ENCODE data around the gene CALY. TPM values are rescaled to one million over a fixed set of nuclear protein-coding genes. Genes with fewer than 3 reads are reported as not detected.
A peak's percentile ranks its signal among the peaks of the same experiment; 100 is the strongest.

The CALY gene
- total RNA-seq, 1 experiment from 2014 or later, result not detected

DNA sequence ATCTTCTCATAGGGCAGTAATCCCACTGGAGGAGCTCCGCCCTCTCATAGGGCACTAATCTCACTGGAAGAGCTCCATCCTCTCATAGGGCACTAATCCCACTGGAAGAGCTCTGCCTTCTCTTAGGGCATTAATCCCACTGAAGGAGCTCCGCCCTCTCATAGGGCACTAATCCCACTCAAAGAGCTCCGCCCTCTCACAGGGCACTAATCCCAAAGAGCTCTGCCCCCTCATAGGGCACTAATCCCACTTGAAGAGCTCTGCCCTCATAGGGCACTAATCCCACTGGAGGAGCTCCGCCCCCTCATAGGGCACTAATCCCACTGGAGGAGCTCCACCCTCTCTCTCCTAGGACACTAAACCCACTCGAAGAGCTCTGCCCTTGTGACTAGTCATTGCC, 24.5 kb upstream of the CALY start:
- ChIA-PET POLR2A (interaction anchor here (0.7 kb wide), 1 partner anchor 10 kb away, joined by 4 read pairs; no protein-coding TSS in a partner anchor), CTCF (interaction anchor here (0.6 kb wide), 1 partner anchor 32 kb away, joined by 3 read pairs; no protein-coding TSS in a partner anchor)
- peaks cover 39% of the 10 kb centered on the region for H3K4me1 ChIP-seq
- Mint-ChIP-seq H3K27me3 (ENCODE audit: insufficient read depth, unreplicated experiment) (no peaks in the 10 kb centered on the region), H3K9me3 (ENCODE audit: unreplicated experiment) (no peaks in the 10 kb centered on the region), H3K27ac (ENCODE audit: unreplicated experiment) (peak overlapping the region; percentile 1), H3K4me1 (ENCODE audit: low read depth, unreplicated experiment) (peaks cover 26% of the 10 kb centered on the region), H3K4me3 (ENCODE audit: unreplicated experiment) (no peak overlapping the region), H3K36me3 (ENCODE audit: insufficient read depth, unreplicated experiment) (peaks cover 68% of the 10 kb centered on the region)
- no peaks in the 10 kb centered on the region for H3K9me3 ChIP-seq
- intact Hi-C loops (cut with micrococcal nuclease; ENCODE audit: unreplicated experiment), result no loop called here
- no peaks in the 10 kb centered on the region for H3K27me3 ChIP-seq (replicated peaks; ENCODE audit: control insufficient read depth, insufficient read depth, low read length)
- DNase-seq, result no peak
- BruUV-seq (replicated peaks), result no TSS peak
- H3K36me3 ChIP-seq (ENCODE audit: control insufficient read depth, insufficient read depth, low read length), result peaks cover 13% of the 10 kb centered on the region
- TF ChIP-seq, protein P1, sequence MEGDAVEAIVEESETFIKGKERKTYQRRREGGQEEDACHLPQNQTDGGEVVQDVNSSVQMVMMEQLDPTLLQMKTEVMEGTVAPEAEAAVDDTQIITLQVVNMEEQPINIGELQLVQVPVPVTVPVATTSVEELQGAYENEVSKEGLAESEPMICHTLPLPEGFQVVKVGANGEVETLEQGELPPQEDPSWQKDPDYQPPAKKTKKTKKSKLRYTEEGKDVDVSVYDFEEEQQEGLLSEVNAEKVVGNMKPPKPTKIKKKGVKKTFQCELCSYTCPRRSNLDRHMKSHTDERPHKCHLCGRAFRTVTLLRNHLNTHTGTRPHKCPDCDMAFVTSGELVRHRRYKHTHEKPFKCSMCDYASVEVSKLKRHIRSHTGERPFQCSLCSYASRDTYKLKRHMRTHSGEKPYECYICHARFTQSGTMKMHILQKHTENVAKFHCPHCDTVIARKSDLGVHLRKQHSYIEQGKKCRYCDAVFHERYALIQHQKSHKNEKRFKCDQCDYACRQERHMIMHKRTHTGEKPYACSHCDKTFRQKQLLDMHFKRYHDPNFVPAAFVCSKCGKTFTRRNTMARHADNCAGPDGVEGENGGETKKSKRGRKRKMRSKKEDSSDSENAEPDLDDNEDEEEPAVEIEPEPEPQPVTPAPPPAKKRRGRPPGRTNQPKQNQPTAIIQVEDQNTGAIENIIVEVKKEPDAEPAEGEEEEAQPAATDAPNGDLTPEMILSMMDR (IDR thresholded peaks at IDR 0.05; ENCODE audit: insufficient read depth in 1 of 2, low read depth in 1 of 2, low read length in 1 of 2, severe bottlenecking in 1 of 2, unreplicated experiment in 1 of 2), result no peak
- H3K4me3 ChIP-seq (ENCODE audit: low read depth, low read length), result no peak overlapping the region

DNA sequence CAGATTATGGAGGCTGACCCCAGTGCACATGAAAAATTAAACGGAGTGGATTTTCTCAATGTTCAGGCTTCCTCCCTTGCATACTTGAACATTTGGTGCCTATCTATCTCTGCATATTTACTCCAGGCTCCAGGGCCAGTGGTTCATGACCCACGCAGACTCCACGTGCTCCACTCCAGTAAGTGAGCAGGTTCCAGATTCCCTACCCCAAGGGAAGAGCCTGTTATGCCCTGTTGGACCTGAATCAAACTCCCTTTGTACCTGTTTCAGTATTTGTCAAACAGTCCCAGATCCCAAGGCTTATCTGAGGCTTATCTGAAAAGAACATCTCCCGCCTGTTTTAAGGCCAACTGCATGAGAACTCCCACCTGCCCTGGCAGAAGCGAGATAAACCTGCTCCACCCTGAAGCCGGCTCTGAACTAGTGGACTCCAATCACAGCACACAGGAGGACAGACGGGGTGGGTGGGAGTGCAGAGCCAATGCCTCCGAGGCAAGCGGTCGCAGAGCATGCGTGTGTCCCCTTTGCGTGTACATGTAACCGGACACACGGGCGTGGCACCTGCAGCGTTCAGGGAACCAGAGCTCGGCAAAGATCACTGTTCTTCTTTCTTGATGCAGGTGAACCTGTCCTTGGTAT, 23.4 kb upstream of the CALY start:
- H3K36me3 Mint-ChIP-seq (ENCODE audit: insufficient read depth, unreplicated experiment), result peaks cover 58% of the 10 kb centered on the region
- no TSS peak for BruUV-seq (replicated peaks)
- Histone ChIP-seq H3K36me3 (ENCODE audit: control insufficient read depth, insufficient read depth, low read length) (peaks cover 13% of the 10 kb centered on the region), H3K4me1 (peaks cover 44% of the 10 kb centered on the region), H3K4me3 (ENCODE audit: low read depth, low read length) (no peak overlapping the region), H3K27me3 (replicated peaks; ENCODE audit: control insufficient read depth, insufficient read depth, low read length) (no peaks in the 10 kb centered on the region), H3K9me3 (no peaks in the 10 kb centered on the region)
- peaks cover 26% of the 10 kb centered on the region for H3K4me1 Mint-ChIP-seq (ENCODE audit: low read depth, unreplicated experiment)
- TF ChIP-seq, protein P1 (IDR thresholded peaks at IDR 0.05; ENCODE audit: insufficient read depth in 1 of 2, low read depth in 1 of 2, low read length in 1 of 2, severe bottlenecking in 1 of 2, unreplicated experiment in 1 of 2), result no peak
- peak; percentile 81 to 85 for DNase-seq
- peak overlapping the region; percentile 60 for H3K4me3 Mint-ChIP-seq (ENCODE audit: unreplicated experiment)
- CTCF ChIA-PET, result interaction anchor here (1.0 kb wide), 1 partner anchor 18 kb away, joined by 3 read pairs; no protein-coding TSS in a partner anchor
- POLR2A ChIA-PET, result no interaction called here
- H3K9me3 Mint-ChIP-seq (ENCODE audit: unreplicated experiment), result no peaks in the 10 kb centered on the region
- no peaks in the 10 kb centered on the region for H3K27me3 Mint-ChIP-seq (ENCODE audit: insufficient read depth, unreplicated experiment)
- peak overlapping the region; percentile 85 for H3K27ac Mint-ChIP-seq (ENCODE audit: unreplicated experiment)
- intact Hi-C loops (cut with micrococcal nuclease; ENCODE audit: unreplicated experiment), result loop anchor here (1.0 kb wide), 1 partner anchor 13 kb away; the partner anchor contains the start of gene ECHS1

DNA sequence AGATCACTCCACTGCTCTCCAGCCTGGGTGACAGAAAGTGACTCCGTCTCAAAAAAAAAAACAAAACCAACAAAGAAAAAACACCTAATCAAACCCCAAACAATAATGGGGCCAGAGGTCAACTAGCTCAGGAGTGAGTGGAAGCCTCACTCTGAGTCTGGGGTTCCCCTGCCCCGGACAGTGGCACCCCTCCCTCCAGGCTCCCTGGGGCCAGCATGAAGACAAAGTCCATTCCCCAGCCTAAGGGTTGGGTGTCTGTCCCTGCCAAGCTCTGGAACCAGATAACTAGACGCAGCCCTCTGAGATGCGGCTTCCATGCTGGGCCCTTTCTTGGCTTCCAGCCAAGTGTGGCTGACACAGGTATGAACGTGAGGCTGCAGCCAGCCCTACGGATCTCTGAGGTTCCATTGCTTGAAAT, 22.9 kb upstream of the CALY start:
- CTCF ChIA-PET, result interaction anchor here (1.0 kb wide), 1 partner anchor 19 kb away, joined by 3 read pairs; no protein-coding TSS in a partner anchor
- H3K27me3 ChIP-seq (replicated peaks; ENCODE audit: control insufficient read depth, insufficient read depth, low read length), result no peaks in the 10 kb centered on the region
- BruUV-seq (replicated peaks), result no TSS peak
- peak overlapping the region; percentile 85 for H3K27ac Mint-ChIP-seq (ENCODE audit: unreplicated experiment)
- H3K27me3 Mint-ChIP-seq (ENCODE audit: insufficient read depth, unreplicated experiment), result no peaks in the 10 kb centered on the region
- intact Hi-C loops (cut with micrococcal nuclease; ENCODE audit: unreplicated experiment), result no loop called here
- TF ChIP-seq, protein P1 (IDR thresholded peaks at IDR 0.05; ENCODE audit: insufficient read depth in 1 of 2, low read depth in 1 of 2, low read length in 1 of 2, severe bottlenecking in 1 of 2, unreplicated experiment in 1 of 2), result no peak
- peak; percentile 68 to 87 for DNase-seq
- no peak overlapping the region for H3K4me3 ChIP-seq (ENCODE audit: low read depth, low read length)
- H3K4me1 ChIP-seq, result peaks cover 41% of the 10 kb centered on the region
- H3K4me3 Mint-ChIP-seq (ENCODE audit: unreplicated experiment), result peak overlapping the region; percentile 60
- H3K36me3 Mint-ChIP-seq (ENCODE audit: insufficient read depth, unreplicated experiment), result peaks cover 53% of the 10 kb centered on the region
- H3K4me1 Mint-ChIP-seq (ENCODE audit: low read depth, unreplicated experiment), result peaks cover 26% of the 10 kb centered on the region
- peaks cover 11% of the 10 kb centered on the region for H3K36me3 ChIP-seq (ENCODE audit: control insufficient read depth, insufficient read depth, low read length)
- no peaks in the 10 kb centered on the region for H3K9me3 Mint-ChIP-seq (ENCODE audit: unreplicated experiment)
- no peaks in the 10 kb centered on the region for H3K9me3 ChIP-seq
- POLR2A ChIA-PET, result no interaction called here

All from Caco-2 (cell line).